ENCODE data around the gene OTUB1.
A peak's percentile ranks its signal among the peaks of the same experiment; 100 is the strongest.

The OTUB1 gene

GRCh38 chr11:64025205-64025604 lies 39.0 kb downstream of the OTUB1 start:
- Histone ChIP-seq H3F3A (ENCODE audit: control insufficient read depth, insufficient read depth) (no peaks in the 10 kb centered on the region), H3K4me1 (ENCODE audit: control insufficient read depth, low read length) (peaks cover 14% of the 10 kb centered on the region), H3K27me3 (ENCODE audit: control insufficient read depth, low read length) (peaks cover 29% of the 10 kb centered on the region), H3K4me2 (ENCODE audit: low read length) (no peak overlapping the region), H4K20me1 (ENCODE audit: control insufficient read depth, insufficient read depth, low read depth, low read length) (no peaks in the 10 kb centered on the region), H3K79me2 (ENCODE audit: control insufficient read depth, low read length) (no peaks in the 10 kb centered on the region), H3K9me3 (ENCODE audit: control insufficient read depth, insufficient read depth, low read length) (no peaks in the 10 kb centered on the region), H3K27ac (ENCODE audit: low read depth, low read length) (no peak overlapping the region), H3K4me3 (ENCODE audit: low read length) (no peak overlapping the region), H3K9me2 (replicated peaks; ENCODE audit: control insufficient read depth, low read length) (no peaks in the 10 kb centered on the region), H3K36me3 (ENCODE audit: control insufficient read depth, low read length) (no peaks in the 10 kb centered on the region)
- TF ChIP-seq EZH2phosphoT487 (IDR thresholded peaks at IDR 0.05; ENCODE audit: borderline replicate concordance, low read length): no peak
- TF ChIP-seq, protein P1, sequence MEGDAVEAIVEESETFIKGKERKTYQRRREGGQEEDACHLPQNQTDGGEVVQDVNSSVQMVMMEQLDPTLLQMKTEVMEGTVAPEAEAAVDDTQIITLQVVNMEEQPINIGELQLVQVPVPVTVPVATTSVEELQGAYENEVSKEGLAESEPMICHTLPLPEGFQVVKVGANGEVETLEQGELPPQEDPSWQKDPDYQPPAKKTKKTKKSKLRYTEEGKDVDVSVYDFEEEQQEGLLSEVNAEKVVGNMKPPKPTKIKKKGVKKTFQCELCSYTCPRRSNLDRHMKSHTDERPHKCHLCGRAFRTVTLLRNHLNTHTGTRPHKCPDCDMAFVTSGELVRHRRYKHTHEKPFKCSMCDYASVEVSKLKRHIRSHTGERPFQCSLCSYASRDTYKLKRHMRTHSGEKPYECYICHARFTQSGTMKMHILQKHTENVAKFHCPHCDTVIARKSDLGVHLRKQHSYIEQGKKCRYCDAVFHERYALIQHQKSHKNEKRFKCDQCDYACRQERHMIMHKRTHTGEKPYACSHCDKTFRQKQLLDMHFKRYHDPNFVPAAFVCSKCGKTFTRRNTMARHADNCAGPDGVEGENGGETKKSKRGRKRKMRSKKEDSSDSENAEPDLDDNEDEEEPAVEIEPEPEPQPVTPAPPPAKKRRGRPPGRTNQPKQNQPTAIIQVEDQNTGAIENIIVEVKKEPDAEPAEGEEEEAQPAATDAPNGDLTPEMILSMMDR (IDR thresholded peaks at IDR 0.05; ENCODE audit: low read depth, low read length, poor library complexity, severe bottlenecking): no peak

DNA sequence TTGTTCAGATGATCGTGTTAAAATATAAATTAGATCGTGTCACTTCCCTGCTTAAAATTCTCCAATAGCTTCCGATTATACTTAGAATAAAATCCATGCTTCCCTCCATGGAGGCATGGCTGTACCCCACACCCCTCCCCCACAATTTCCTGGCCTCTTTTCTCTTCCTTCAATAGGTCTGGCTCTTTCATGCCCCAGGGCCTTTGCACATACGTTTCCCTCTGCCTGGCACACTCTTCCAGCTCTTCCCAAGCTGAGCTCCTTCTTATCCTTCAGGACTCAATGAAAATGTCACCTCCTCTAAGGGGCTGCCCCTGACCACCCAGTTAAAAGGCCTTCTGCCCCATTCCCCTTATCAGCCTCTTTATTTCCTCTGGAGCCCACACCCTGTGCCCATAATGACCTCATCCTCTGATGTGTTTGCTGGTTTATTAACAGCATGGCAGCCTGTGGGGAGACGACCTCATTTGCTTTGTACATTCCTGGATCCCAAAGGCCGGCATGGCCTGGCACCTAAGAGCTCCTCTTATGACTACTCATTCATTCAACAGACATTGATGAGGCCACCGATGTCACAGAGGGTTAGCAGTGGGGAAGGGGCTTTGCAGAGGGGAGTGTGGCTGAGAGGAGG lies 40.5 kb downstream of the OTUB1 start:
- H3K27me3 ChIP-seq (ENCODE audit: control insufficient read depth, low read length): peaks cover 30% of the 10 kb centered on the region
- no peak overlapping the region for H3K27ac ChIP-seq (ENCODE audit: low read depth, low read length)
- H3K4me3 ChIP-seq (ENCODE audit: low read length): no peak overlapping the region
- no peaks in the 10 kb centered on the region for H3K36me3 ChIP-seq (ENCODE audit: control insufficient read depth, low read length)
- peaks cover 14% of the 10 kb centered on the region for H3K4me1 ChIP-seq (ENCODE audit: control insufficient read depth, low read length)
- H3K4me2 ChIP-seq (ENCODE audit: low read length): no peak overlapping the region
- no peaks in the 10 kb centered on the region for H3K79me2 ChIP-seq (ENCODE audit: control insufficient read depth, low read length)
- TF ChIP-seq, protein P1 (IDR thresholded peaks at IDR 0.05; ENCODE audit: low read depth, low read length, poor library complexity, severe bottlenecking): no peak
- TF ChIP-seq EZH2phosphoT487 (IDR thresholded peaks at IDR 0.05; ENCODE audit: borderline replicate concordance, low read length): no peak
- no peaks in the 10 kb centered on the region for H4K20me1 ChIP-seq (ENCODE audit: control insufficient read depth, insufficient read depth, low read depth, low read length)
- H3F3A ChIP-seq (ENCODE audit: control insufficient read depth, insufficient read depth): no peaks in the 10 kb centered on the region
- no peaks in the 10 kb centered on the region for H3K9me2 ChIP-seq (replicated peaks; ENCODE audit: control insufficient read depth, low read length)
- H3K9me3 ChIP-seq (ENCODE audit: control insufficient read depth, insufficient read depth, low read length): no peaks in the 10 kb centered on the region

DNA sequence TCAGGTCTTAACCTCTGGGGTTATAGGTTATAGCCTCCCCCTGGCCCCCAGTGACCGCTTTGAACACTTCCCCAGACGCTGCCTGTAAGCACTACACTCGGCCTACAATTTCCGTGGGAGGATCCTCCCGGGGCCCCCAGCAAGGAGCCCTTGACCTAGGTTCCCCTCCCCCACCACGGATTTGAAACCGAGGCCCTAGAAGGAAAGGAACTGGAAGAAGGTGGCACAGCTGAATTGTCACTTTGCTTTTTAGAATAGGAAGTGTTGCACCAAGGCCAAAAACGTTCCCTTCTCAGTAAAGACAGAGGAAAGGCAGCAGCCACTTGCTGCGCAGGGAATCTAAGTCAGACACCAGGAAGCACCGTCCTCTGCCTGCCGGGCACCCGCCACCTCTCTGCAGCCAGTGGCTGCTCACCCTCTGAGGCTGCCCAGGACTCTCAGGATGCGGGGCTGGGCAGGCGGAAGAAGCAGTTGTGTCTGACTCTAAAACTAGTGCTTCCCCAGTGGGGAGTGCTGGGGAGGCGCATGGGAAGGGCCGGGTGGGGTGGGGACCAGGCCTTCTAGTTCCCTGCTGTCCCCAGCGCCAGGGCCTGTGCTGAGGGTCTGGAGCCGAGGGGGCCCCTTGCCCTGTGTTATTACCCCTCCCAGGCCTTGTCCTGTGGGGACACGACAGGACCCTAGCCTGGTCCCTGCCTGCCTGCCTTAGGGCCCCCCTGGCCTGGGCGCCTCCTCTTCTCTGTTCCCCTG lies 41.6 kb downstream of the OTUB1 start:
- Histone ChIP-seq H3K27me3 (ENCODE audit: control insufficient read depth, low read length) (peaks cover 33% of the 10 kb centered on the region), H3K9me2 (replicated peaks; ENCODE audit: control insufficient read depth, low read length) (no peaks in the 10 kb centered on the region), H3K4me2 (ENCODE audit: low read length) (peak overlapping the region; percentile 20; the same call in 1 of the 2 replicates), H3K27ac (ENCODE audit: low read depth, low read length) (no peak overlapping the region), H3K79me2 (ENCODE audit: control insufficient read depth, low read length) (no peaks in the 10 kb centered on the region), H3K4me3 (ENCODE audit: low read length) (no peak overlapping the region), H3K36me3 (ENCODE audit: control insufficient read depth, low read length) (no peaks in the 10 kb centered on the region), H3K9me3 (ENCODE audit: control insufficient read depth, insufficient read depth, low read length) (no peaks in the 10 kb centered on the region), H3F3A (ENCODE audit: control insufficient read depth, insufficient read depth) (no peaks in the 10 kb centered on the region), H4K20me1 (ENCODE audit: control insufficient read depth, insufficient read depth, low read depth, low read length) (no peaks in the 10 kb centered on the region), H3K4me1 (ENCODE audit: control insufficient read depth, low read length) (peaks cover 14% of the 10 kb centered on the region)
- TF ChIP-seq, protein P1 (IDR thresholded peaks at IDR 0.05; ENCODE audit: low read depth, low read length, poor library complexity, severe bottlenecking): no peak
- TF ChIP-seq EZH2phosphoT487 (IDR thresholded peaks at IDR 0.05; ENCODE audit: borderline replicate concordance, low read length): no peak
